ENCODE data around the gene DNAJA3.
A peak's percentile ranks its signal among the peaks of the same experiment; 100 is the strongest.

DNAJA3 gene

GRCh38 chr16:4491898-4492297, 66.2 kb downstream of the DNAJA3 start:
- H3K27ac ChIP-seq: no peak overlapping the region
- no peak overlapping the region for H3K4me3 ChIP-seq
- no peak for TF ChIP-seq CTCF (IDR thresholded peaks at IDR 0.05)
- no peak for DNase-seq (ENCODE audit: low spot score)

GRCh38 chr16:4494746-4495490, 69.2 kb downstream of the DNAJA3 start:
- DNase-seq (ENCODE audit: low spot score): no peak
- no peak overlapping the region for H3K27ac ChIP-seq
- no peak for TF ChIP-seq CTCF (IDR thresholded peaks at IDR 0.05)
- no peak overlapping the region for H3K4me3 ChIP-seq

- DNase-seq (ENCODE audit: low spot score): no peak
- Histone ChIP-seq H3K27ac (no peak overlapping the region), H3K4me3 (no peak overlapping the region)
- TF ChIP-seq CTCF (IDR thresholded peaks at IDR 0.05): no peak
These were observed 70.1 kb downstream of the DNAJA3 start for GRCh38 chr16:4495766-4496165.

GRCh38 chr16:4496305-4496704, 70.6 kb downstream of the DNAJA3 start:
- no peak overlapping the region for H3K27ac ChIP-seq
- H3K4me3 ChIP-seq: no peak overlapping the region
- no peak for DNase-seq (ENCODE audit: low spot score)
- TF ChIP-seq CTCF (IDR thresholded peaks at IDR 0.05): no peak

- Histone ChIP-seq H3K27ac (no peak overlapping the region), H3K4me3 (no peak overlapping the region)
- TF ChIP-seq CTCF (IDR thresholded peaks at IDR 0.05): no peak
- DNase-seq (ENCODE audit: low spot score): no peak
These were observed 73.0 kb downstream of the DNAJA3 start for GRCh38 chr16:4498546-4499195.

GRCh38 chr16:4499196-4499555, 73.5 kb downstream of the DNAJA3 start:
- no peak overlapping the region for H3K27ac ChIP-seq
- TF ChIP-seq CTCF (IDR thresholded peaks at IDR 0.05): no peak
- DNase-seq (ENCODE audit: low spot score): no peak
- H3K4me3 ChIP-seq: no peak overlapping the region

- no peak for TF ChIP-seq CTCF (IDR thresholded peaks at IDR 0.05)
- H3K27ac ChIP-seq: peak overlapping the region; percentile 72 to 81
- no peak for DNase-seq (ENCODE audit: low spot score)
- H3K4me3 ChIP-seq: peak overlapping the region; percentile 56
These were observed 74.6 kb downstream of the DNAJA3 start for GRCh38 chr16:4500272-4500671.
